GM19467 (cell line): ENCODE data around the gene GPX6.
"Not testable (repeated sequence)": the region's sequence is repeated elsewhere in the genome, so short reads cannot be mapped to it uniquely, and the experiment has no call there.

ENCODE experiments used
- ATAC-seq: cut with Tn5 transposase; IDR thresholded peaks from one replicate; pipeline ENCODE4 v1.9.1; 2021; ENCODE audit warnings: mild to moderate bottlenecking, moderate library complexity; ENCODE audit not compliant: unreplicated experiment

Gene GPX6

GRCh38 chr6:28486533-28486932 is 29.1 kb downstream of the GPX6 start:
- ATAC-seq: no peak

- ATAC-seq: no peak
These were observed 30.1 kb downstream of the GPX6 start for GRCh38 chr6:28485482-28485881.

- no peak for ATAC-seq
These were observed 35.2 kb downstream of the GPX6 start for GRCh38 chr6:28480253-28480932.

- ATAC-seq: no peak
These were observed 37.1 kb downstream of the GPX6 start for GRCh38 chr6:28478518-28478917.

- ATAC-seq: no peak
These were observed 41.0 kb downstream of the GPX6 start for GRCh38 chr6:28474441-28475219.

- ATAC-seq: not testable (repeated sequence)
These were observed 46.3 kb downstream of the GPX6 start for GRCh38 chr6:28469153-28469745.

GRCh38 chr6:28468056-28468455 is 47.5 kb downstream of the GPX6 start:
- no peak for ATAC-seq

- ATAC-seq: no peak
These were observed 53.2 kb downstream of the GPX6 start for GRCh38 chr6:28462401-28462800.

GRCh38 chr6:28458568-28458967 is 57.0 kb downstream of the GPX6 start:
- ATAC-seq: no peak
